Smooth muscle cell (in vitro differentiated cells): ENCODE results near the gene SUV39H2. TPM values are rescaled to one million over a fixed set of nuclear protein-coding genes. Genes with fewer than 3 reads are reported as not detected.

Source experiments
- DNase-seq: peaks from one replicate; lab custom pipeline; 2025; ENCODE audit not compliant: unreplicated experiment; lab: John Stamatoyannopoulos, UW
- H2AFZ ChIP-seq: fragments of 200-600 bp; sonication (generic); 2 replicates; pipeline ENCODE4 v1.6.0; 2016; ENCODE audit warnings: antibody characterized with exemption, low read depth, mild to moderate bottlenecking
- H3F3A ChIP-seq: fragments of 200-600 bp; sonication (generic); 2 replicates; pipeline ENCODE4 v1.6.0; 2017; ENCODE audit warnings: antibody characterized with exemption, low read depth
- H3K27ac ChIP-seq: fragments of 200-600 bp; sonication (generic); 2 replicates; pipeline ENCODE4 v1.5.1; 2016; ENCODE audit warnings: low read depth, mild to moderate bottlenecking
- H3K27me3 ChIP-seq: fragments of 200-600 bp; sonication (generic); 2 replicates; pipeline ENCODE4 v1.6.1; 2016; ENCODE audit warnings: low read depth, mild to moderate bottlenecking
- H3K36me3 ChIP-seq: fragments of 200-600 bp; sonication (generic); 2 replicates; pipeline ENCODE4 v1.5.1; 2016; ENCODE audit warnings: low read depth
- H3K4me1 ChIP-seq: fragments of 200-600 bp; sonication (generic); 2 replicates; pipeline ENCODE4 v1.5.1; 2016; ENCODE audit warnings: low read depth
- H3K4me2 ChIP-seq: fragments of 200-600 bp; sonication (generic); 2 replicates; pipeline ENCODE4 v1.6.0; 2016; ENCODE audit warnings: mild to moderate bottlenecking
- H3K4me3 ChIP-seq: fragments of 200-600 bp; sonication (generic); 2 replicates; pipeline ENCODE4 v1.5.1; 2016; ENCODE audit warnings: mild to moderate bottlenecking
- H3K79me2 ChIP-seq: fragments of 200-600 bp; sonication (generic); 2 replicates; pipeline ENCODE4 v1.6.0; 2016; ENCODE audit warnings: low read depth, mild to moderate bottlenecking
- H3K9ac ChIP-seq: fragments of 200-600 bp; sonication (generic); 2 replicates; pipeline ENCODE4 v1.6.0; 2016; ENCODE audit warnings: low read depth
- H3K9me3 ChIP-seq: fragments of 200-600 bp; sonication (generic); replicated peaks from 2 replicates; pipeline ENCODE4 v1.5.1; 2016; ENCODE audit warnings: low read depth
- H4K20me1 ChIP-seq: fragments of 200-600 bp; sonication (generic); 2 replicates; pipeline ENCODE4 v1.6.0; 2016; ENCODE audit warnings: low read depth
- WGBS: methylation state at CpG from one replicate; pipeline ENCODE4 v1.1.7; 2016; ENCODE audit warnings: low lambda C conversion rate; 5-methylcytosine and 5-hydroxymethylcytosine counted together
- polyA plus RNA-seq: library from polyadenylated mRNA; unstranded; fragments of >200 nt; fragmentation: Nextera tagmentation; extraction: Ambion mirVana; gene quantifications from 2 replicates; pipeline ENCODE4 v1.2.1, GENCODE V29; 2016
- total RNA-seq: library from RNA; depleted of rRNA; stranded (reverse); fragments of >200 nt; gene quantifications from 2 replicates; pipeline ENCODE4 v1.2.3, GENCODE V29; 2014
- TF ChIP-seq, protein P1 (sequence below): fragments of 200-600 bp; sonication (generic); IDR thresholded peaks from 2 replicates; pipeline ENCODE4 v1.5.1; 2017; ENCODE audit warnings: borderline replicate concordance, mild to moderate bottlenecking, antibody characterized with exemption; ENCODE audit not compliant: insufficient read depth, poor library complexity, severe bottlenecking

Gene SUV39H2
- total and polyA plus RNA-seq, 2 experiments from 2014 or later: 7.2 to 11.0 TPM

DNA sequence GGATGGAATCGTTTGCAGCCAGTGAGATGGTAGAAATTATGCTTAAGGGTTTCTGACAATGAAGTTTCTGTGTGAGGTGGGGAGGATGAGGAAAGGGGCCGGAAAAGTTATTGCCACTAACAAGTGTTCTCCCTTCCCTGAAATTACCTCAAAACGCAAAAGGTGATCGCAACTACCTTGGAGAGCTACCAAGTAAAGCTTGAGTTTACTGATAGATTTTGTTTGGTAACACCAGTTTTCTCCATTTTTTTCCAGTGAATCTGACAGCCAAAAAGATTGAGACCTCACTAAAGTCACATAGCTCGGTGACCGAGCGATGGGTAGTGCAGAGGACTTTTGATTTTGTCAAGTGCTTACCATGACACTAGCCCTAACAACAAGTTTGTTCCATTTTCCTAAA, 1.6 kb downstream of the SUV39H2 start:
- no peaks in the 10 kb centered on the region for H3K36me3 ChIP-seq
- H3K79me2 ChIP-seq: peaks cover 59% of the 10 kb centered on the region
- no peak for DNase-seq
- H2AFZ ChIP-seq: peak overlapping the region; percentile 88
- TF ChIP-seq, protein P1, sequence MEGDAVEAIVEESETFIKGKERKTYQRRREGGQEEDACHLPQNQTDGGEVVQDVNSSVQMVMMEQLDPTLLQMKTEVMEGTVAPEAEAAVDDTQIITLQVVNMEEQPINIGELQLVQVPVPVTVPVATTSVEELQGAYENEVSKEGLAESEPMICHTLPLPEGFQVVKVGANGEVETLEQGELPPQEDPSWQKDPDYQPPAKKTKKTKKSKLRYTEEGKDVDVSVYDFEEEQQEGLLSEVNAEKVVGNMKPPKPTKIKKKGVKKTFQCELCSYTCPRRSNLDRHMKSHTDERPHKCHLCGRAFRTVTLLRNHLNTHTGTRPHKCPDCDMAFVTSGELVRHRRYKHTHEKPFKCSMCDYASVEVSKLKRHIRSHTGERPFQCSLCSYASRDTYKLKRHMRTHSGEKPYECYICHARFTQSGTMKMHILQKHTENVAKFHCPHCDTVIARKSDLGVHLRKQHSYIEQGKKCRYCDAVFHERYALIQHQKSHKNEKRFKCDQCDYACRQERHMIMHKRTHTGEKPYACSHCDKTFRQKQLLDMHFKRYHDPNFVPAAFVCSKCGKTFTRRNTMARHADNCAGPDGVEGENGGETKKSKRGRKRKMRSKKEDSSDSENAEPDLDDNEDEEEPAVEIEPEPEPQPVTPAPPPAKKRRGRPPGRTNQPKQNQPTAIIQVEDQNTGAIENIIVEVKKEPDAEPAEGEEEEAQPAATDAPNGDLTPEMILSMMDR: no peak
- peak overlapping the region; percentile 90 for H3K9ac ChIP-seq
- no peak overlapping the region for H3K27ac ChIP-seq
- H4K20me1 ChIP-seq: peaks cover 9% of the 10 kb centered on the region
- no peaks in the 10 kb centered on the region for H3K9me3 ChIP-seq
- peak overlapping the region; percentile 70 for H3K4me3 ChIP-seq
- peaks cover 28% of the 10 kb centered on the region for H3K4me1 ChIP-seq
- H3F3A ChIP-seq: no peaks in the 10 kb centered on the region
- 50% methylated on average over 7 of the region's 7 CpGs for WGBS
- H3K27me3 ChIP-seq: no peaks in the 10 kb centered on the region
- H3K4me2 ChIP-seq: peak overlapping the region; percentile 99

- WGBS: 93% methylated on average over 3 of the region's 3 CpGs
- Histone ChIP-seq H3K79me2 (peaks cover 85% of the 10 kb centered on the region), H2AFZ (no peak overlapping the region), H3K27ac (no peak overlapping the region), H3K36me3 (no peaks in the 10 kb centered on the region), H4K20me1 (peaks cover 19% of the 10 kb centered on the region), H3K27me3 (no peaks in the 10 kb centered on the region), H3F3A (no peaks in the 10 kb centered on the region), H3K9ac (no peak overlapping the region), H3K4me3 (no peak overlapping the region), H3K4me1 (peaks cover 25% of the 10 kb centered on the region), H3K9me3 (no peaks in the 10 kb centered on the region), H3K4me2 (no peak overlapping the region)
- no peak for DNase-seq
- TF ChIP-seq, protein P1: no peak
Observed at GRCh38 chr10:14884082-14884481, 5.4 kb downstream of the SUV39H2 start.

DNA sequence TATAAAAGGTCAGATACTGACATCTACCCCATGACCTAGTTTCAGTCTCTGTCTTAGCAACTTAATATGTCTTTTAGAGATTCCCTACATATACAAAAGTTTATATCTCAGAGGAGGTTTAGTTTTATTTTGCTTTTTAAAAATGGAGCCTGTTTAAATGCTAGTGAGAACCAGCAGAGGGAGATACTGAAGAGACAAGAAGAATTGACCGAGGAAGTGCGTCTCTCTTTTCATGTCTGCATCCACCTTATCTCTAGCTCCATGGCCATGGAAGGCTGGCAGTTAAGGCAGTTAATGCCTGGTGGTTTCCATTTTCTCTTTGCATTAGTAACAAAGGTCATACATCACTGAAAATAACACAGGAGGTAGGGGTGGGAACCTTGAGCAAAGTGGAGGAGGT, 10.7 kb downstream of the SUV39H2 start:
- Histone ChIP-seq H2AFZ (no peak overlapping the region), H3K4me2 (no peak overlapping the region), H3K9me3 (no peaks in the 10 kb centered on the region), H3K79me2 (peaks cover 82% of the 10 kb centered on the region), H3F3A (no peaks in the 10 kb centered on the region), H3K27me3 (no peaks in the 10 kb centered on the region), H3K27ac (no peak overlapping the region), H3K9ac (no peak overlapping the region), H3K4me1 (peaks cover 6% of the 10 kb centered on the region), H4K20me1 (peaks cover 25% of the 10 kb centered on the region), H3K4me3 (no peak overlapping the region), H3K36me3 (no peaks in the 10 kb centered on the region)
- TF ChIP-seq, protein P1: peak; percentile 30
- no peak for DNase-seq
- WGBS: 78% methylated on average over 2 of the region's 2 CpGs

DNA sequence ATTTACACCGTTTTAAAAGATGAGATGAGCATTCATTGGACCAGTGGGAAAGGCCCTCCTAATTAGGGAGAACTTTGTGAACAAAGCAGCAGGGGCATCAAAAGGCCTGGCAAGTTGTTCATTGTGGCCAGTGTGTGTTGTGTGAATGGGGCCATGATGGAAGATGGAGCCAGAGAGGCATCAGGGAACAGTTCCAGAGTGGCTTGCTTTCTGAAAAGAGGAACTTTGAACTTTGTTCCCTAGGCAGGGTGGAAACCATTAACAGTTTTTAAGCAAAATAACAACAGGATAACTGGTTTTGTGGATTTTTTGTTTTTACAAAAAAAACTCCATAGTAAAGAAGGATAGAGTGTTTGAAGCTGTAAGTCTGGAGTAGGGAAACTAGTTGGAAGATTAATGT, 12.5 kb downstream of the SUV39H2 start:
- H3K79me2 ChIP-seq: peaks cover 79% of the 10 kb centered on the region
- 96% methylated on average over 1 of the region's 1 CpG for WGBS
- H3K36me3 ChIP-seq: no peaks in the 10 kb centered on the region

More for the DNA sequence above, 12.5 kb downstream of the SUV39H2 start:
- Histone ChIP-seq H3K27me3 (no peaks in the 10 kb centered on the region), H3F3A (no peaks in the 10 kb centered on the region), H3K4me2 (no peak overlapping the region), H3K9ac (no peak overlapping the region), H3K4me3 (no peak overlapping the region), H3K27ac (no peak overlapping the region), H4K20me1 (peaks cover 29% of the 10 kb centered on the region), H3K9me3 (no peaks in the 10 kb centered on the region), H3K4me1 (peaks cover 6% of the 10 kb centered on the region), H2AFZ (no peak overlapping the region)
- TF ChIP-seq, protein P1: no peak
- no peak for DNase-seq
